Spinal cord (tissue), 10 donors: ENCODE results near the gene PPP2R3B. TPM values are rescaled to one million over a fixed set of nuclear protein-coding genes. Genes with fewer than 3 reads are reported as not detected.

Experiments
- DNase-seq, 6 donors: peaks; one replicate each; pipeline versions ENCODE4 v3.0.0 to v3.0.0-alpha.2; 2013 to 2015; ENCODE audit warnings: low spot score in 6 of 6, low read depth in 4 of 6
- H3K27ac ChIP-seq: one replicate; pipeline ENCODE4 v1.5.1; 2013; ENCODE audit warnings: low read depth, low read length, control low read depth
- H3K27me3 ChIP-seq: one replicate; pipeline ENCODE4 v1.6.1; 2013; ENCODE audit warnings: low read length; ENCODE audit not compliant: control insufficient read depth, insufficient read depth
- H3K36me3 ChIP-seq: one replicate; pipeline ENCODE4 v1.6.1; 2013; ENCODE audit warnings: low read length; ENCODE audit not compliant: control insufficient read depth, insufficient read depth
- H3K4me1 ChIP-seq: one replicate; pipeline ENCODE4 v1.6.1; 2013; ENCODE audit warnings: low read length; ENCODE audit not compliant: control insufficient read depth, insufficient read depth
- H3K4me3 ChIP-seq: one replicate; pipeline ENCODE4 v1.5.1; 2013; ENCODE audit warnings: low read depth, low read length, control low read depth
- H3K9me3 ChIP-seq: one replicate; pipeline ENCODE4 v1.6.1; 2013; ENCODE audit warnings: low read length; ENCODE audit not compliant: control insufficient read depth, insufficient read depth
- whole genome bisulfite sequencing: methylation state at CpG from one replicate; pipeline ENCODE4 v1.1.5; 2013; ENCODE audit warnings: missing lambda C conversion rate; ENCODE audit not compliant: insufficient coverage; 5-methylcytosine and 5-hydroxymethylcytosine counted together
- polyA plus RNA-seq, 2 donors: library from polyadenylated mRNA; unstranded; fragments of 120-200 nt; gene quantifications; one replicate each; pipeline ENCODE4 v1.2.1, GENCODE V29; 2013; ENCODE audit not compliant: insufficient read length in 2 of 2
- total RNA-seq, 2 donors: library from RNA; depleted of rRNA in 1 of 2; stranded (reverse); fragments of 120-200 nt in 1 of 2; fragments of >200 nt in 1 of 2; gene quantifications; one replicate each; pipeline versions ENCODE4 v1.2.3 to v1.2.4, GENCODE V29; 2013 to 2014
- donor health status: healthy.

PPP2R3B gene
- total and polyA plus RNA-seq, 4 donors, result 30.8 to 134 (median 75.3) TPM

DNA sequence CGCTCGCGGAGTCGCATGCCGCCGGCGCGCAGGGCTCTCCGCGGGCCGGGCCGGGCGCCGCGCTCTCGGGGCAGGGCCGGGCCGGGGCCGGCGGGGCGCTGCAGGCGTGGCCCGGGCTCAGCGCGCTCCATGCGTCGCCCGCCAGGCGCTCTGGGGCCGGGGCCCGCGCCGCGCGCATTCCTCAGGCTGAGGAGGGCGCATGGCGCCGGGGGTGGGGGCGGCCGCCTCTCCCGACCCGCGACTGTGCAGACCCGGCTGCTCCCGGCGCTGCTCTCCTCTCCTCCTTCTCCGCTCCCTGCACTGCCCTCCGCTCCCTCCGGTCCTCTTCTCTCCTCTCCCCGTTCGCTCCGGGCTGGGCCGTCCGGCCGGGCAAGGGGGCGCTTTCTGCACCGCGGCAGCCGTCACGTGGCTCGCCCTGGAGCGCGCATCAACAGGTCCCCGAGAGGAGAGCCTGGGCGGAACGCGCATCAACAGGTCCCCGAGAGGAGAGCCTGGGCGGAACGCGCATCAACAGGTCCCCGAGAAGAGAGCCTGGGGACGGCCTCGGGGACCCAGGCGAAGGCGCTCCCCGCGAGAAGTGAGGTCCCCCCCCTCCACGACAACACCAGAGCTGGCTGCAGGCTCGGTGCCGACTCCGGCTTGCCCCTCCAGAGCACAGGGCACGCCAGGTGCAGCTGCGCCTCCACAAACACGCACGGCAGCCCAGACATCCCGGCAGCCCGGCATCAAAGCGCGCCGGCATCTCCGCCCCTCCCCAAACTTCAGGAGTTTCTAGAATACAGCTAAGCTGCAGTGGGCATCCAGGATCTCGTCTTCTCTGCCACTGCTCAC is 12.9 kb downstream of the PPP2R3B start:
- Histone ChIP-seq H3K27ac (peak overlapping the region; percentile 40), H3K27me3 (peaks cover 35% of the 10 kb centered on the region), H3K36me3 (peaks cover 20% of the 10 kb centered on the region), H3K9me3 (no peaks in the 10 kb centered on the region), H3K4me1 (peaks cover 55% of the 10 kb centered on the region), H3K4me3 (peak overlapping the region; percentile 48)
- DNase-seq, result peak in 2 of 6 donors; percentile 35 to 54
- under 1% methylated on average over 93 of the region's 93 CpGs for WGBS

DNA sequence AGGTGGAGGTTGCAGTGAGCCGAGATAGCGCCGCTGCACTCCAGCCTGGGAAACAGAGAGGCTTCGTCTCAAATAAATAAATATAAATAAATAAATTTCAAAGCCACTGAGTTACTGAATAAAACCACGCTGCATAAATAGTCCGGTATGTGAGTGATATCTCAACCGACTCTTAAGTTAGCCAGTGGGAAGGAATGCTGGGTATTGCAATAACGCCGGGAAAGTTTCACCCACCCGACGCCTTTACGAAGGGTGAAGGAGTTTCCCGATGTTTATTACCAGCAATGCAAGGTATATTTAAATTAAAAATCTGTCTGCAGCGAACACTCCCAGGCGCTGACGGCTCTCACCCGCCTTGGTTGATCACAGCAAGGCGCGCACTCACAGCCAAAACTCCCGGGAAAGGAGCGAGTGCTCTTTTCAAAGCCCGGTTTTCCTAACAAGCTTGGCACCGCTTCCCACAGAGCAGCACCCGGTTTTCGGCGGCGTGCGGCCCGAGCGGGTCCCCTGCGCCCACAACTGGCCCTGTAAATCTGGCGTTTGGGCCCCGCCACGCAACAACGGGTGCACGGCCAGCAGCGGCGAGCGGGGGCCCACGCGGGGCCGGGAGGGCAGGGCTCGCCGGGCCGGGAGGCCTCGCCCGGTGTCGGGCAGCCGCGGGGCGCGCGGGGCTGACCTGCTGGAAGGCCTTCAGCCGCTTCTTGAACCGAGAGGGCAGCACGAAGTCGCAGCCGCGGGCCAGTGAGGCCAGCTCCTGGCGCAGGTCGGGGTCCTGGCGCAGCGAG is 13.7 kb downstream of the PPP2R3B start:
- Histone ChIP-seq H3K4me3 (peak overlapping the region; percentile 37), H3K27ac (no peak overlapping the region), H3K36me3 (peaks cover 20% of the 10 kb centered on the region), H3K4me1 (peaks cover 55% of the 10 kb centered on the region), H3K9me3 (no peaks in the 10 kb centered on the region), H3K27me3 (peaks cover 35% of the 10 kb centered on the region)
- DNase-seq, result peak in 2 of 6 donors; percentile 23 to 30
- 5% methylated on average over 55 of the region's 63 CpGs for WGBS

DNA sequence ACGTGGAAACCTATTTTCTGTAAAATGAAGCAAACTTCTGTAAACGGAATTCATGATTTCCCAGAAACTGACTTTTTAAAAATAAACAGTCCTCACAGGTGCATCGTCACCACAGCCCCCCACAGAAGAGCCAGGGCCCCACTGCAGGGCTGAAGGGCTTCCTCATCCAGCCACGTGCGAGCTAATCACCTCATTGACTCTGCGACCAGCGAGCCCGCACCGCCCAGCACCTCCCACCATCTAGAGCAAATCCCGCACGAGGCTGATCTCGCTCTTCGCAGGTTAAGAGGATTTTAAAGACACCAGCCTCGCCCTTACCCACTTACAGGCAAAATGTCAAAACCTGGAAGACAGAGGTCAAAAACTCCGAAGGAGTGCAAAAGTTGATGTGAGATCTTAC is 14.8 kb downstream of the PPP2R3B start:
- Histone ChIP-seq H3K4me1 (peaks cover 55% of the 10 kb centered on the region), H3K27ac (no peak overlapping the region), H3K4me3 (no peak overlapping the region), H3K9me3 (no peaks in the 10 kb centered on the region), H3K36me3 (peaks cover 20% of the 10 kb centered on the region), H3K27me3 (peaks cover 35% of the 10 kb centered on the region)
- DNase-seq, result no peak
- 64% methylated on average over 13 of the region's 15 CpGs for WGBS

DNA sequence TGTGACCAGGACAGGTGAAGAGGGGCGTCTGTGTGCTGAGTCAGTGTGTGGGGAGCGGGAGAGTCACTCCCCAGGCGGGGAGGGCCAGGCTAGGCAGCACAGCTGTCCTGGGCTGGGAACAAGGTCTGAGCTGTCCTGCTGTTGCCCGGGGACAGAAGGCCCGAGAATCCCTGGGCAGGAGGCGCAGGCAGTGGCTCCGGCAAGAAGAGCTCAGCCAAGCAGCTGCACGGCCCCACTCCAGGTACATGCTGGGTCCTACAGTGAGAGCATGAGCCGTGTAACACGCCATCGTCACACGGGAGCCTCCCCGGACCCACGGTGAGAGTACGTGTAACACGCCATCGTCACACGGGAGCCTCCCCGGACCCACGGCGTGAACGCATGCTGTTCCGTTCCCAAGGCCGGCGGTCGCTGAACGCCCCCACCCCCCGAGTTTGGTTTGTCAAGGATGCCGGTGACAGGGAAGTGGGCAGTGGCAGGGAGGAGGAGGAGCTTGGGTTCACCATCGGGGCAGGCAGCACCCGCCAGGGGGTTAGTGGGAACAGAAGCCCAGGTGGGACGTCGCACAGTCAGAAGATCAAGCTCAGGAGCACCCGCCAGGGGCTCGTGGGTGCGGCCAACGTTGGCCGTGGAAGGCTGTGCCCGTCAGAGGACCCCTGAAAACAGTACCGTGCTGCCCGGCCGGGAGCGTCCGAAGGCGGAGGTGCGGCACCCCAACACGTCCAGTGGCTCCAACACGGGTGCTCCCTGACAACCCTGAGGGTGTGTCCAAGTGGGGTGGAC is 15.6 kb downstream of the PPP2R3B start:
- Histone ChIP-seq H3K4me1 (peaks cover 55% of the 10 kb centered on the region), H3K27ac (no peak overlapping the region), H3K4me3 (no peak overlapping the region), H3K27me3 (peaks cover 35% of the 10 kb centered on the region), H3K9me3 (no peaks in the 10 kb centered on the region), H3K36me3 (peaks cover 20% of the 10 kb centered on the region)
- 87% methylated on average over 48 of the region's 48 CpGs for WGBS
- no peak for DNase-seq

DNA sequence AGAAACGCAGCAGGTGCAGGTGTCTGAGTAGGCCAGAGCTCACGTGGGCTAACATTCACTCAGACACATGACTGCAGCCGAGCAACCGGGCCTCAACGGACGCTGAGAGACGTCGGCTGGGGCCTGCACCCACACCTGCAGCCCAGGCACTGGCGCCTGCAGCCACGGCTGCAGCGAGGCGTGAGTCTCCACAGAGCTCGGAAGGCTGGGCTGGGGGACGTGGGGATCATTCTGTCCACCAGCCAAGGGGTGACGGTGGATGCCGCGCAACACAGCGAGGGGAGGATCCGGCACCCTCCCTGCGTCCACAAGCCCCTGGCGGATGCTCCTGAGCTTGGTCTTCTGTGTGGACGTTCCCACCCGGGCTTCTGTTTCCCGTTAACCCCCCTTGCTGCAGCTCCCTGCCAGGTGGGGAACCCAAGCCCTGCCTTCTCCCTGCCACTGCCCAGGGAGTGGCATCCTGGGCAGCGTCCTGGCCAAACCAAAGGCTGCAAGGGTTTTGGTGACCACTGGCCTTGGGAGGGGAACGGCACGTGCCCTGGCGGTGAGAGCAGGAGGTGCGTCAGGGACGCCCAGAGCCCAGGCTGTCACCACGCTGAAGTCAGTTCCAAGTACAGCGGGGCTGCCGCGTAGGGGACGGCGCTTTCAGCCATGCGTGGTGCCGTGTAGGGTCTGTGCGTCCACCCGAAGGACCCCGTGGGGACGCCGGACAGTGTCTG is 16.3 kb downstream of the PPP2R3B start:
- Histone ChIP-seq H3K27me3 (peaks cover 32% of the 10 kb centered on the region), H3K27ac (no peak overlapping the region), H3K4me3 (no peak overlapping the region), H3K36me3 (peaks cover 20% of the 10 kb centered on the region), H3K9me3 (no peaks in the 10 kb centered on the region), H3K4me1 (peaks cover 55% of the 10 kb centered on the region)
- no peak for DNase-seq
- WGBS, result 86% methylated on average over 43 of the region's 43 CpGs

DNA sequence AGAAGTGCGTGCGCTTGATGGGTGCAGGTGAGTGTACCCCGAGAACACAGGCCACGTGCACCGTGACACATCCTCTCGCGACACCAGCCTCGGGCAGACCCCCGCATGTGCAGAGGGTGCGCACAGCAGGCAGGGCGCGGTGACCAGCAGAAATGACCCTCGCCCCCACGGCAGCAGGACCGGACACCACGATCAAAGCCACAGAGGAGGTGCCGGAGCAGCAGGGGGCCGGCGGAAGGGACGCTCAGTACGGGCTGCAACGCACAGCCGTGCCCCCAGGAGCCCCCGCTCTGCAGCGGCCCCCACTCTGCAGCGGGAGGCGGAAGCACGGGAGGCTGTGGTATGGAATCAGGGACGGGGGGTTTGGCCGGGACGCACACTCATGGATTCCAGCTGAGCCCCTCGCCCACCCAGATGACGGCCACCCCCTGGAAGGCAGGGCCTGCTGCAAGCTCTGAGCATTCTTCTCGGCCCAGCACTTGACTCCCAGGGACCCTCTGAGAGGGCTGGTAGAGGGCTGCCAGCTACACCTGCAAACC is 17.1 kb downstream of the PPP2R3B start:
- no peak for DNase-seq
- H3K27me3 ChIP-seq, result peaks cover 26% of the 10 kb centered on the region
- H3K4me3 ChIP-seq, result no peak overlapping the region
- 79% methylated on average over 34 of the region's 34 CpGs for WGBS
- H3K4me1 ChIP-seq, result peaks cover 49% of the 10 kb centered on the region
- H3K9me3 ChIP-seq, result no peaks in the 10 kb centered on the region
- peaks cover 20% of the 10 kb centered on the region for H3K36me3 ChIP-seq
- H3K27ac ChIP-seq, result no peak overlapping the region

DNA sequence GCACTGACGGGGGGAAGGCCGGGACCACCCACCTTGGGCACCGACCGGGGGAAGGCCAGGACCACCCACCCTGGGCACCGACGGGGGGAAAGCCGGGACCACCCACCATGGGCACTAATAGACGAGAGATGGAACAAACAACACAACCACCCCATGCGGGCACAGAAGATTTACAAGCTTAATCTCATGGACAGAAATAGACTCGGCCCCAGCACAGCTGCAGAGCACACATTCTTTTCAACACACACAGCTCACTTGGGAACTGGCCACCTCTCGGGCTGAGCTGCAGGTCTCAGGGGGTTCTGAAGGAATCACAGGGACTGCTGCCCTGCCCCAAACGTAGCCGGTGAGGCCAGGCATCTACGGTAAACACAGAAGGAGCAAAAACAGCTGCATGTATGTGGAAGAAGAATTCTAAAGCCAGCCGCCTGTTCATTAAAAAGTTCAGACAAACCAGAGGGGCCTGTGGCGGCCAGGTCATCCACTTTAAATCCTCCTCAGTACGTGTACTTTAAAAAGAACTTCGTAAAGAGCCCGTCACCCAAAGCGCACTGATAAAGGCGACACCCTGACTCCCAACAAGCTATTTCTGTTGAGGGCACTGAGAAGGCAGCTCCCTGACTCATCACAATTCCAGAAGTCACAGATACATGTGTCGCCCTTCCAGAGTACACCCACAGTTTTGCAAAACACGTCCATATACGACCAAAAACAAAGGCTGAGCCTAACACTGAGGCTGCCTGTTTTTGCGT is 17.7 kb downstream of the PPP2R3B start:
- WGBS, result 58% methylated on average over 16 of the region's 25 CpGs
- H3K27ac ChIP-seq, result no peak overlapping the region

DNA sequence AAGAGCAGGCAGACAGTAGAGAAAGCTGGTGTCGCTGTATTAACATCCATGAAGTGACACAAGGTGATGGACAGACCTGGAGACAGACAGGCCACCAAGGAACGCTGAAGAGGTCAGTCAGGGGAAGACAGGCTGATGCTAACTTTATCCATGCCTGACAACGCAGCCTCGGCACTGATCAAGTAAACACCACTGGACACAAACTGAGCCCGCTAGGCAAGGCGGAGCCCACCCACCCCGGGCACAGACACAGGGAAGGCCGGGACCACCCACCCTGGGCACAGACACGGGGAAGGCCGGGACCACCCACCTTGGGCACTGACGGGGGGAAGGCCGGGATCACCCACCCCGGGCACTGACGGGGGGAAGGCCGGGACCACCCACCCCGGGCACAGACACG is 18.8 kb downstream of the PPP2R3B start:
- H3K4me1 ChIP-seq, result peaks cover 37% of the 10 kb centered on the region
- H3K27ac ChIP-seq, result no peak overlapping the region
- 88% methylated on average over 14 of the region's 17 CpGs for WGBS
- no peak for DNase-seq
- no peaks in the 10 kb centered on the region for H3K9me3 ChIP-seq
- H3K4me3 ChIP-seq, result no peak overlapping the region
- peaks cover 33% of the 10 kb centered on the region for H3K36me3 ChIP-seq
- H3K27me3 ChIP-seq, result peaks cover 14% of the 10 kb centered on the region

More for the DNA sequence above, 17.7 kb downstream of the PPP2R3B start:
- Histone ChIP-seq H3K4me1 (peaks cover 43% of the 10 kb centered on the region), H3K4me3 (no peak overlapping the region), H3K36me3 (peaks cover 22% of the 10 kb centered on the region), H3K27me3 (peaks cover 20% of the 10 kb centered on the region), H3K9me3 (no peaks in the 10 kb centered on the region)
- peak in 1 of 6 donors; percentile 14 for DNase-seq
